WERI-Rb-1 (cell line): ENCODE measurements around the gene PRKCZ.

Experiments used
- DNase-seq: peaks from one replicate; pipeline ENCODE4 v3.0.0-alpha.2; 2020
- H3K27ac ChIP-seq: fragments of 250-450 bp; sonication (Bioruptor Pico); 2 replicates; pipeline ENCODE4 v1.5.1; 2020; ENCODE audit warnings: mild to moderate bottlenecking, moderate library complexity
- H3K27me3 ChIP-seq: fragments of 250-450 bp; sonication (Bioruptor Pico); 2 replicates; pipeline ENCODE4 v1.5.1; 2021; ENCODE audit warnings: mild to moderate bottlenecking, low read depth, moderate library complexity; ENCODE audit not compliant: insufficient read depth, severe bottlenecking
- H3K36me3 ChIP-seq: fragments of 250-450 bp; sonication (Bioruptor Pico); 2 replicates; pipeline ENCODE4 v1.5.1; 2020; ENCODE audit warnings: mild to moderate bottlenecking, moderate library complexity
- H3K4me3 ChIP-seq: 2 replicates; pipeline ENCODE4 v1.5.1; 2011; ENCODE audit warnings: low read depth, mild to moderate bottlenecking, control low read depth, low read length
- H3K9me3 ChIP-seq: fragments of 250-450 bp; sonication (Bioruptor Pico); 2 replicates; pipeline ENCODE4 v1.5.1; 2021; ENCODE audit warnings: mild to moderate bottlenecking, moderate library complexity; ENCODE audit not compliant: severe bottlenecking
- TF ChIP-seq, protein P1 (sequence below): IDR thresholded peaks from 2 replicates; pipeline ENCODE4 v1.5.1; 2011; ENCODE audit warnings: low read depth, mild to moderate bottlenecking, control low read depth, inconsistent platforms, low read length

The PRKCZ gene

DNA sequence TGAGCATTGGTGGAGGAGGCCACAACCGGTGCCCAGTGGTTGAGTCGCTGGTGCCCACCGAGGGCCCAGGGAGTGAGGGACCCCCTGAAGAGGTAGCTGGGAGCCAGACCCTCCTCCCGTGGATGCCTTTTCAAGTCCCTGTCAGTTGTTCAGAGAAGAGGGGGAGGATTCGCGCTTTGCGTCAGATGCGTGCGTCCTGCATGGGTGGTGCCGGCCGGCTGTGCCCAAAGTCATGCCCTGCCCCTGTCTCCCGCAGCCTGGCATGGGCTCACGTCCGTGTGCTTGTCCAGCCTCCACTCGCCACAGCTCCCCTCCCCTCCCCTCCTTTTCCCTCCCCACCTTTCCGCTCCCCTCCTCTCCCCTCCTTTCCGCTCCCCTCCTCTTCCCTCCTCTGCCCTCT, 45.2 kb downstream of the PRKCZ start:
- no peak overlapping the region for H3K27ac ChIP-seq
- no peaks in the 10 kb centered on the region for H3K27me3 ChIP-seq
- peaks cover 4% of the 10 kb centered on the region for H3K9me3 ChIP-seq
- no peak for DNase-seq
- H3K36me3 ChIP-seq: no peaks in the 10 kb centered on the region
- TF ChIP-seq, protein P1, sequence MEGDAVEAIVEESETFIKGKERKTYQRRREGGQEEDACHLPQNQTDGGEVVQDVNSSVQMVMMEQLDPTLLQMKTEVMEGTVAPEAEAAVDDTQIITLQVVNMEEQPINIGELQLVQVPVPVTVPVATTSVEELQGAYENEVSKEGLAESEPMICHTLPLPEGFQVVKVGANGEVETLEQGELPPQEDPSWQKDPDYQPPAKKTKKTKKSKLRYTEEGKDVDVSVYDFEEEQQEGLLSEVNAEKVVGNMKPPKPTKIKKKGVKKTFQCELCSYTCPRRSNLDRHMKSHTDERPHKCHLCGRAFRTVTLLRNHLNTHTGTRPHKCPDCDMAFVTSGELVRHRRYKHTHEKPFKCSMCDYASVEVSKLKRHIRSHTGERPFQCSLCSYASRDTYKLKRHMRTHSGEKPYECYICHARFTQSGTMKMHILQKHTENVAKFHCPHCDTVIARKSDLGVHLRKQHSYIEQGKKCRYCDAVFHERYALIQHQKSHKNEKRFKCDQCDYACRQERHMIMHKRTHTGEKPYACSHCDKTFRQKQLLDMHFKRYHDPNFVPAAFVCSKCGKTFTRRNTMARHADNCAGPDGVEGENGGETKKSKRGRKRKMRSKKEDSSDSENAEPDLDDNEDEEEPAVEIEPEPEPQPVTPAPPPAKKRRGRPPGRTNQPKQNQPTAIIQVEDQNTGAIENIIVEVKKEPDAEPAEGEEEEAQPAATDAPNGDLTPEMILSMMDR: no peak
- H3K4me3 ChIP-seq: no peak overlapping the region

DNA sequence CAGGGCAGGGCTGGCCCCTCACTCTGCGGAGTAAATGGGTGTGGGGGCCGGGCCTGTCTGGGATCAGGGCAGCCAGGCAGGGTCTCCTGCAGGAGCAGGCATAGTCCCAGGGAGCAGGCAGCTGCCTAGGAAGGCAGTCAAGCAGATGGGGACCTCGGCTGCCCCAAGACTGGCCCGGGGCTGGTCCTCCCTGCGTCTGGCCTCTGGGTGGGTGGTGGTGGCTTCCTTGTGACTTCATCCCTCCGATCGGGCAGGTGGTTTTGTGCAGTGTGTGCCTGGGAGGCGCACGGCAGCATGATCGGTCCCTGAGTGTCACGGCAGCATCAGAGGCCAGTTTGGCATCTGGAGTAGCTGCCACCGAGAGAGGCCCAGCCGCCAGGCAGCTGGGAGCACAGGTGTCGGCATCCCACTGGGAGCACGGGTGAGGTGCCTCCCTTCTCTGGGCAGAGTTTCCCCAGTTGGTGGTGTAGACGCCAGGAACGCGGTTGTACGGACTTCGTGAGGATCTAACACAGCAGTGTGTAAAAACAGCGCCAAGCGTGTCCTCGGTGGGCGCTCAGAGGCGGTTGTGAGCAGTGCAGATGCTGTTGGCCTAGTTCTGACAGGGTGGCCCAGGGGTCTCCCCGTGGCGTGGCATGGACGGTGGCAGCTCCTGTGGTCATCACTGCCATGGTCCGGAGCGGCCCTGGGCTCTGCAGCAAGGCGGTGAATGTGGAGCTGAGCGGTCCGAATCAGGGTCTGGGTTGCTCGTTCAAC, 45.9 kb downstream of the PRKCZ start:
- H3K27ac ChIP-seq: no peak overlapping the region
- H3K9me3 ChIP-seq: peaks cover 4% of the 10 kb centered on the region
- TF ChIP-seq, protein P1: no peak
- H3K27me3 ChIP-seq: no peaks in the 10 kb centered on the region
- no peak overlapping the region for H3K4me3 ChIP-seq
- DNase-seq: no peak
- no peaks in the 10 kb centered on the region for H3K36me3 ChIP-seq

GRCh38 chr1:2097386-2098300, 47.4 kb downstream of the PRKCZ start:
- Histone ChIP-seq H3K36me3 (no peaks in the 10 kb centered on the region), H3K4me3 (no peak overlapping the region), H3K27ac (no peak overlapping the region), H3K27me3 (no peaks in the 10 kb centered on the region), H3K9me3 (peaks cover 4% of the 10 kb centered on the region)
- DNase-seq: no peak
- TF ChIP-seq, protein P1: no peak

DNA sequence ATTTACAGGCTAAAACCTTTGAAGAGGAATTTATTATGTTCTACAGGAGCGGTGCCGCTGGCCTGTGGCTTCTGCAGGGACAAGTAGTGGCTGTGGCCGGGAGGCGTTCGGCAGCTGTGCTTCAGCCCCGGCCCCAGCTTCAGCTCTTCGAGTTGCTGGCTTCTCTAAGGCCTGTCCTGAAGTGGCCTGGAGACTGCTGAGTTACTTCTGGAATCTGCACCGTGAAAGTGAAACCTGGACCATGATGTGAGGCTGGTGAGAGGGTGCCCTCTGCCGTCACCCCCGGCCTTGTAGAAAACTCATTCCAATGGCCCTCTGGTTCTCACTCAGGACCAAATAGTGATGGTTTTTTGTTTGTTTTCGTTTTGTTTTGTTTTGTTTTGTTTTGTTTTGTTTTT, 48.1 kb downstream of the PRKCZ start:
- Histone ChIP-seq H3K4me3 (no peak overlapping the region), H3K9me3 (peaks cover 4% of the 10 kb centered on the region), H3K27me3 (no peaks in the 10 kb centered on the region), H3K36me3 (no peaks in the 10 kb centered on the region), H3K27ac (no peak overlapping the region)
- TF ChIP-seq, protein P1: no peak
- DNase-seq: no peak

DNA sequence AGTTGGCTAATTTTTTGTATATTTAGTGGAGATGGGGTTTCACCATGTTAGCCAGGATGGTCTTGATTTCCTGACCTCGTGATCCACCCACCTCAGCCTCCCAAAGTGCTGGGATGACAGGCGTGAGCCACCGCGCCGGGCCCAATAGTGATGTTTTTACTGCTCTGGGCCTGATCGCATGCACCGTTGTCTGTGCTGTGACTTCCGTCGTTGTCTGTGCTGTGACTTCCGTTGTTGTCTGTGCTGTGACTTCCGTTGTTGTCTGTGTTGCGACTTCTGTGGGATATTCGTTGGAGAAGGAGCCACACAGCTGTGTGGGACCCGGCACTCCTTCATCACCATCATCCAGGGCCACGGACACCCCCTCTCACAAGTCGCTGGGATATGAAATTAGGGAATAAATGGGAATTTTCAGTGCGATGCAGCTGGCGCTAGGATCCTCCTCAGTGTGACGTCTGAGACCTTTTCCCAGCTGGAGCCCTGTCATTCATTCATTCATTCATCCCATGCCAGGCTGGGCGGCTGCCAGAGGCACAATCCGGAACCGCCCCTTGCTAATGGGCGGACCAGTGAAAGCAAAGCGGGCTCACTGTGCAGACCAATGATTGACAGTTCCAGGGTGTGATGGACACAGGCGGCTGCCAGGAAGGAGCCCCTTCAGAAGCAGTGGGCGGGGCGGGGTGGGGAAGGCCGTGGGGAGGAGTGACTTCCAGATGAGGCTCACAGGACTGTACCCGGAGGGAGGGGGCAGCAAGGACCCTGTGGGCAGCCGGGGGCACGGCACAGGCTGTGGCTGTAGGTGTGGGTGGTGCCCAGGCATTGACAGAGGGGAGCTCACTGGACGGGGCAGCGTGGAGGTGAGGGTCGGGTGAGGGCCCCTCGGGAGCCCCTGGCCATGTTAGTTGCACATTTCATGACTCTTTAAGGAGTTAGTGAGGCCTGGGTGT, 48.9 kb downstream of the PRKCZ start:
- H3K36me3 ChIP-seq: no peaks in the 10 kb centered on the region
- no peak overlapping the region for H3K27ac ChIP-seq
- no peaks in the 10 kb centered on the region for H3K27me3 ChIP-seq
- H3K4me3 ChIP-seq: no peak overlapping the region
- peaks cover 4% of the 10 kb centered on the region for H3K9me3 ChIP-seq
- no peak for DNase-seq
- TF ChIP-seq, protein P1: no peak
